OCI-LY7 (cell line): Measurements from ENCODE around the gene TXK. TPM values are rescaled to one million over a fixed set of nuclear protein-coding genes. Genes with fewer than 3 reads are reported as not detected.
A peak's percentile ranks its signal among the peaks of the same experiment; 100 is the strongest.

Experiments
- BruUV-seq: library from RNA; stranded (reverse); fragments of 400-500 nt; replicated peaks from 2 replicates; lab custom pipeline; 2021; lab: Mats Ljungman, UMichigan
- CTCF ChIA-PET: fragments of 300-600 bp; sonication (Branson Sonifier 250); formaldehyde crosslinking; loops from one replicate; lab custom pipeline; 2022; ENCODE audit warnings: antibody characterized with exemption; ENCODE audit not compliant: unreplicated experiment; lab: Charles Lee
- POLR2A ChIA-PET: fragments of 300-600 bp; sonication (Branson Sonifier 250); formaldehyde crosslinking; loops from one replicate; lab custom pipeline; 2022; ENCODE audit warnings: antibody characterized with exemption; lab: Charles Lee
- DNase-seq: peaks from one replicate; pipeline ENCODE4 v3.0.0-alpha.2; 2015; ENCODE audit warnings: low spot score
- H2AFZ ChIP-seq: fragments of 200-600 bp; sonication (generic), shearing (Covaris generic); 2 replicates; pipeline ENCODE4 v1.6.1; 2014; ENCODE audit warnings: mild to moderate bottlenecking, antibody characterized with exemption, low read length, moderate library complexity
- H3K27ac ChIP-seq: fragments of 200-600 bp; sonication (generic); 2 replicates; pipeline ENCODE4 v1.5.1; 2014; ENCODE audit warnings: mixed run types, low read depth, mild to moderate bottlenecking, moderate library complexity, low read length, inconsistent platforms; ENCODE audit not compliant: poor library complexity, severe bottlenecking
- H3K36me3 ChIP-seq: fragments of 200-600 bp; sonication (generic); 2 replicates; pipeline ENCODE4 v1.6.1; 2014; ENCODE audit warnings: mild to moderate bottlenecking, antibody characterized with exemption, low read length, moderate library complexity, mixed read lengths; ENCODE audit not compliant: insufficient read depth
- H3K4me1 ChIP-seq: fragments of 200-600 bp; sonication (generic); 2 replicates; pipeline ENCODE4 v1.5.1; 2014; ENCODE audit warnings: mild to moderate bottlenecking, low read length; ENCODE audit not compliant: insufficient read depth, poor library complexity, severe bottlenecking
- H3K4me2 ChIP-seq: fragments of 200-600 bp; sonication (generic); 2 replicates; pipeline ENCODE4 v1.6.1; 2014; ENCODE audit warnings: mild to moderate bottlenecking, low read length
- H3K4me3 ChIP-seq: fragments of 200-600 bp; sonication (generic); 2 replicates; pipeline ENCODE4 v1.5.1; 2014; ENCODE audit warnings: mild to moderate bottlenecking, low read depth, low read length; ENCODE audit not compliant: poor library complexity, severe bottlenecking
- H3K79me2 ChIP-seq: fragments of 200-600 bp; sonication (generic); 2 replicates; pipeline ENCODE4 v1.6.1; 2016; ENCODE audit warnings: low read depth, mild to moderate bottlenecking, low read length, moderate library complexity, mixed read lengths; ENCODE audit not compliant: insufficient read depth
- H3K9me2 ChIP-seq: fragments of 200-600 bp; sonication (generic); 2 replicates; pipeline ENCODE4 v1.6.1; 2016; ENCODE audit warnings: mild to moderate bottlenecking, low read length, mixed read lengths; ENCODE audit not compliant: insufficient read depth
- H3K9me3 ChIP-seq: fragments of 200-600 bp; sonication (generic); 2 replicates; pipeline ENCODE4 v1.6.1; 2014; ENCODE audit warnings: mild to moderate bottlenecking, mixed run types, low read length, mixed read lengths
- H4K20me1 ChIP-seq: fragments of 200-600 bp; sonication (generic); 2 replicates; pipeline ENCODE4 v1.6.1; 2014; ENCODE audit warnings: mild to moderate bottlenecking, antibody characterized with exemption, low read length, moderate library complexity, mixed read lengths; ENCODE audit not compliant: insufficient read depth
- CTCF ChIP-seq: fragments of 200-600 bp; sonication (generic); conservative IDR thresholded peaks from 2 replicates; pipeline ENCODE4 v1.5.1; 2014; ENCODE audit warnings: mild to moderate bottlenecking, antibody characterized with exemption, low read length, moderate library complexity, mixed read lengths
- EZH2phosphoT487 ChIP-seq: fragments of 200-600 bp; sonication (generic); IDR thresholded peaks from 2 replicates; pipeline ENCODE4 v1.6.1; 2018; ENCODE audit warnings: low read depth, borderline replicate concordance, mild to moderate bottlenecking, mixed run types, antibody characterized with exemption, low read length, moderate library complexity, mixed read lengths
- intact Hi-C: fragments of 100-400 bp; cut with micrococcal nuclease; formaldehyde crosslinking; loops from one replicate; pipeline ENCODE4 v1.10.0; 2022; ENCODE audit not compliant: unreplicated experiment
- total RNA-seq, 2 experiments: library from RNA; depleted of rRNA in 1 of 2; stranded (reverse); fragments of >200 nt in 1 of 2; shearing (Covaris generic) in 1 of 2; gene quantifications; 2 replicates each; pipeline ENCODE4 v1.2.3, GENCODE V29; 2014 to 2022

TXK gene
- total RNA-seq, 2 experiments from 2014 or later = 0.11 TPM; not detected in 1

- no peaks in the 10 kb centered on the region for H4K20me1 ChIP-seq
- H3K4me3 ChIP-seq = no peak overlapping the region
- DNase-seq = no peak
- no peak overlapping the region for H3K27ac ChIP-seq
- H2AFZ ChIP-seq = no peak overlapping the region
- intact Hi-C loops = loop anchor here (10.0 kb wide), 1 partner anchor 835 kb away; no protein-coding TSS in a partner anchor
- no peaks in the 10 kb centered on the region for H3K4me1 ChIP-seq
- TF ChIP-seq EZH2phosphoT487 (no peak), CTCF (0 out of 2 replicates have a peak, but pooled peaks have one; percentile 37)
- ChIA-PET POLR2A (interaction anchor here (1.2 kb wide), 1 partner anchor 9 kb away, joined by 4 read pairs; no protein-coding TSS in a partner anchor), CTCF (interaction anchor here (1.0 kb wide), 1 partner anchor 166 kb away, joined by 3 read pairs; no protein-coding TSS in a partner anchor)
- no TSS peak for BruUV-seq
- no peaks in the 10 kb centered on the region for H3K79me2 ChIP-seq
- H3K9me2 ChIP-seq = no peaks in the 10 kb centered on the region
- H3K36me3 ChIP-seq = no peaks in the 10 kb centered on the region
- H3K4me2 ChIP-seq = no peak overlapping the region
- no peaks in the 10 kb centered on the region for H3K9me3 ChIP-seq
Measured at GRCh38 chr4:48129307-48130014, 4.6 kb downstream of the TXK start.

GRCh38 chr4:48127682-48128404 is 6.2 kb downstream of the TXK start:
- peak; percentile 65 for DNase-seq
- Histone ChIP-seq H3K4me3 (no peak overlapping the region), H3K4me2 (no peak overlapping the region), H3K4me1 (no peaks in the 10 kb centered on the region), H4K20me1 (no peaks in the 10 kb centered on the region), H3K9me3 (no peaks in the 10 kb centered on the region), H3K79me2 (no peaks in the 10 kb centered on the region), H3K9me2 (no peaks in the 10 kb centered on the region), H3K27ac (no peak overlapping the region), H2AFZ (no peak overlapping the region), H3K36me3 (no peaks in the 10 kb centered on the region)
- POLR2A ChIA-PET = interaction anchor here (0.6 to 1.5 kb wide), 6 partner anchors 9 to 212 kb away, joined by 3 to 5 read pairs (median 3); no protein-coding TSS in a partner anchor
- CTCF ChIA-PET = interaction anchor here (0.5 kb wide), 1 partner anchor 90 kb away, joined by 3 read pairs; no protein-coding TSS in a partner anchor
- intact Hi-C loops = loop anchor here (1.0 to 10.0 kb wide), 2 partner anchors 148 to 837 kb away; no protein-coding TSS in a partner anchor
- TF ChIP-seq CTCF = peak; percentile 82
- no peak for TF ChIP-seq EZH2phosphoT487
- no TSS peak for BruUV-seq
